Stimulated activated CD4-positive, alpha-beta T cell treated with anti-CD3 and anti-CD28 coated beads, Interleukin-4, amount 100 ng/mL, for 48 hours (primary cell): Measurements from ENCODE around the gene RPL22L1.
"Not testable (repeated sequence)": the region's sequence is repeated elsewhere in the genome, so short reads cannot be mapped to it uniquely, and the experiment has no call there.

Source experiments
- DNase-seq, 2 donors: peaks; one replicate each; pipeline ENCODE4 v3.0.0-alpha.2; 2020; ENCODE audit warnings: low read depth in 2 of 2

RPL22L1 gene

GRCh38 chr3:170878688-170879087 lies 8.7 kb upstream of the RPL22L1 start:
- DNase-seq, result not testable (repeated sequence)

GRCh38 chr3:170877311-170877710 lies 7.3 kb upstream of the RPL22L1 start:
- not testable (repeated sequence) for DNase-seq

GRCh38 chr3:170876537-170876936 lies 6.5 kb upstream of the RPL22L1 start:
- DNase-seq, result no peak

- no peak for DNase-seq
These were observed 780 bp downstream of the RPL22L1 start for GRCh38 chr3:170869239-170869590.

GRCh38 chr3:170868577-170869238 lies 1.3 kb downstream of the RPL22L1 start:
- no peak for DNase-seq

GRCh38 chr3:170867143-170867937 lies 2.7 kb downstream of the RPL22L1 start:
- DNase-seq, result no peak

- no peak for DNase-seq
These were observed 3.5 kb downstream of the RPL22L1 start for GRCh38 chr3:170866499-170866898.

GRCh38 chr3:170865209-170866094 lies 4.5 kb downstream of the RPL22L1 start:
- no peak for DNase-seq

- DNase-seq, result no peak
These were observed 5.3 kb downstream of the RPL22L1 start for GRCh38 chr3:170864525-170865208.

GRCh38 chr3:170863816-170864215 lies 6.2 kb downstream of the RPL22L1 start:
- no peak for DNase-seq

GRCh38 chr3:170862618-170863374 lies 7.2 kb downstream of the RPL22L1 start:
- no peak for DNase-seq

GRCh38 chr3:170858599-170858998 lies 11.4 kb downstream of the RPL22L1 start:
- DNase-seq, result no peak

GRCh38 chr3:170852324-170852723 lies 17.7 kb downstream of the RPL22L1 start:
- no peak for DNase-seq

- no peak for DNase-seq
These were observed 21.6 kb downstream of the RPL22L1 start for GRCh38 chr3:170848292-170848917.

GRCh38 chr3:170844377-170844776 lies 25.6 kb downstream of the RPL22L1 start:
- no peak for DNase-seq

- no peak for DNase-seq
These were observed 29.6 kb downstream of the RPL22L1 start for GRCh38 chr3:170840291-170840859.

GRCh38 chr3:170839518-170840100 lies 30.4 kb downstream of the RPL22L1 start:
- DNase-seq, result no peak

- no peak for DNase-seq
These were observed 33.5 kb downstream of the RPL22L1 start for GRCh38 chr3:170836491-170836890.

- DNase-seq, result no peak
These were observed 34.7 kb downstream of the RPL22L1 start for GRCh38 chr3:170835336-170835735.

GRCh38 chr3:170830580-170830979 lies 39.4 kb downstream of the RPL22L1 start:
- DNase-seq, result no peak
